HG02981 (cell line): ENCODE measurements around the gene SLC39A2.

Experiments used
- ATAC-seq: cut with Tn5 transposase; IDR thresholded peaks from one replicate; pipeline ENCODE4 v1.9.1; 2021; ENCODE audit warnings: mild to moderate bottlenecking, moderate library complexity; ENCODE audit not compliant: unreplicated experiment

Gene SLC39A2

GRCh38 chr14:21043387-21043973 lies 44.4 kb downstream of the SLC39A2 start:
- ATAC-seq = no peak

DNA sequence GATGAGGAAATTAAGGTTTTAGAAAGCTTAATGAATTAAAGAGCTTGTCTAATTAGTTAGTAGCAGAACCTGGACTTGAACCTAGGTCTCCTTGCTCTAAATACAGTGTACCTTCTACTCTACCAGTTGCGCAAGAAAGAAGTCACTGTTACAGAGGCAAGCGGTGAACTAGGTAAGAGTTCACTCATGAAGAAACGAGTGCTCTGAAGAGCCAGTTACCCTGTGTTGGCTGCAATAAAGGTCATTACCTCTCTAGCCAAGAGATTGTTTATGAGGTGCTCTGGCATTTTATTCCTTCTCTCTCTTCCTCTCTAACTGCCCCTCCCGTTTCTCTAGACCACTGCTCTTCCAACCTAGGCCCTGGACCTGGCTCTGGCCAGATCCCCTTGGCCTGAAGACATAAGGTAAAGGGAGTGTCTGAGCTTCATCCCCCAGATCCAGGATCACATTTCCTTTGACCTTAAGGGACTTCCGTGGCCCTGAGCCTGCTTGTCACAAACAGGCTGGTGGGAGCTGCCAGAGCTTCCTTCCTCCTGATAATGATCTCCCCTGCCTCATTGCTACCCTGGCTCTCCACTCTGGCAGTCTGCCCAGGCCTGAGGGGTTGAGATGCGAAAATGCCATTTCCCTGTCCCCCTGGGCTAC lies 45.0 kb downstream of the SLC39A2 start:
- no peak for ATAC-seq

- ATAC-seq = no peak
Observed at GRCh38 chr14:21047378-21047781, 48.3 kb downstream of the SLC39A2 start.

DNA sequence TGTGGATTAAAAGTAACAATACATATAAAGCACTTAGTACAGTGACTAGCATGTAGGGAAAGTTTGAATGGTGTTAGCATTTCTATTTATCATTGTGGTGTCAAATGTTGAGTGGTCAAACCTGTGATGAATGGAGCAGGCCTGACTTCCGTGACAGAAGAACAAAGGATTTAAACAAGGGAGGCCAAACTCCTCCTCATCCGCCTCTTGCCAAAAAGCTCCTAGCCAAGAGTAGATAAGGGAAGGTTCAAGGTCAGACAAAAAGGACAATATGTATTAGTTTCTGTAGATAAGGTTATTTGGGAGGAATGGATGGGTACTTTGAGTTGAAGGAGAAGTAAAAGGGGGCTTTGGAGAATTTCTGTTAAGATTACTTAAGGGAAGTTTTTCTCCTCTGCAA lies 49.5 kb downstream of the SLC39A2 start:
- ATAC-seq = no peak

- no peak for ATAC-seq
Observed at GRCh38 chr14:21049271-21049673, 50.2 kb downstream of the SLC39A2 start.

DNA sequence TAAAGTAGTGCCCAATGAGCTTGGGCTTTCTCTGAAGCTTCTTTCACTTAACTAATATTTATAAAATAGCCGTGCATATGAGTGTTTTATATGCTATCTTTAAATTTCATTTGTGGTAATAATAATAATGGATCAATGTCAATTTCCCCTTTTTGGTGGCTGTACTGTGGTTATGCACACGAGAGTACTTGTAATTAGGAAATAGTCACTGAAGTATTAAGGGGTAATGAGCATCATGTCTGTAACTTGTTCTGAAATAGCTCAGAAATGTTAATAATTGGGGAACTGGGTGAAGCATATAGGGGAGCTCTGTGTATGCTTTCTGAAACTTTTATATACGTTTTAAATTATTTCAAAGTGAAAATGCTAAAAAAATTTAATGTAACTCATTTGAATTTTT lies 51.5 kb downstream of the SLC39A2 start:
- ATAC-seq = no peak
